ENCODE data around the gene FAM3A.

Gene FAM3A

GRCh38 chrX:154478728-154479622 lies 37.1 kb downstream of the FAM3A start, which contains the start of gene LAGE3:
Gene LAGE3, minus strand, starts transcription at chrX:154479281. Its CDS starts 366 bp downstream, at chrX:154478915.
- H3K4me1 Mint-ChIP-seq = peaks cover 27% of the 10 kb centered on the region
- H3K9me3 Mint-ChIP-seq = peaks cover 74% of the 10 kb centered on the region
- peaks cover 14% of the 10 kb centered on the region for H3K36me3 Mint-ChIP-seq (ENCODE audit: low read depth)
- peak within 1 kb of the TSS; percentile 83 for H3K4me3 Mint-ChIP-seq
- peak; percentile 95 for DNase-seq
- peaks cover 9% of the 10 kb centered on the region for H3K27me3 Mint-ChIP-seq (ENCODE audit: low read depth, poor library complexity)
- no peak for TF ChIP-seq CTCF (IDR thresholded peaks at IDR 0.05)
- no peak within 1 kb of the TSS for H3K27ac Mint-ChIP-seq

- peaks cover 8% of the 10 kb centered on the region for H3K27me3 Mint-ChIP-seq (ENCODE audit: low read depth, poor library complexity)
- no peak overlapping the region for H3K27ac Mint-ChIP-seq
- H3K4me3 Mint-ChIP-seq = peak overlapping the region; percentile 83
- peaks cover 73% of the 10 kb centered on the region for H3K9me3 Mint-ChIP-seq
- peaks cover 18% of the 10 kb centered on the region for H3K36me3 Mint-ChIP-seq (ENCODE audit: low read depth)
- no peak for TF ChIP-seq CTCF (IDR thresholded peaks at IDR 0.05)
- H3K4me1 Mint-ChIP-seq = peaks cover 20% of the 10 kb centered on the region
- no peak for DNase-seq
Measured at GRCh38 chrX:154477891-154478477, 38.0 kb downstream of the FAM3A start.

GRCh38 chrX:154476821-154477220 lies 39.2 kb downstream of the FAM3A start:
- no peak for TF ChIP-seq CTCF (IDR thresholded peaks at IDR 0.05)
- peaks cover 13% of the 10 kb centered on the region for H3K4me1 Mint-ChIP-seq
- H3K4me3 Mint-ChIP-seq = no peak overlapping the region
- no peak overlapping the region for H3K27ac Mint-ChIP-seq
- no peak for DNase-seq
- peaks cover 20% of the 10 kb centered on the region for H3K36me3 Mint-ChIP-seq (ENCODE audit: low read depth)
- peaks cover 2% of the 10 kb centered on the region for H3K27me3 Mint-ChIP-seq (ENCODE audit: low read depth, poor library complexity)
- peaks cover 70% of the 10 kb centered on the region for H3K9me3 Mint-ChIP-seq

- DNase-seq = no peak
- H3K4me1 Mint-ChIP-seq = peaks cover 11% of the 10 kb centered on the region
- no peak for TF ChIP-seq CTCF (IDR thresholded peaks at IDR 0.05)
- peak overlapping the region; percentile 58 for H3K27ac Mint-ChIP-seq
- H3K36me3 Mint-ChIP-seq (ENCODE audit: low read depth) = peaks cover 20% of the 10 kb centered on the region
- peaks cover 59% of the 10 kb centered on the region for H3K9me3 Mint-ChIP-seq
- H3K4me3 Mint-ChIP-seq = no peak overlapping the region
- no peaks in the 10 kb centered on the region for H3K27me3 Mint-ChIP-seq (ENCODE audit: low read depth, poor library complexity)
Measured at GRCh38 chrX:154473683-154474082, 42.3 kb downstream of the FAM3A start.

GRCh38 chrX:154472685-154473632 lies 43.1 kb downstream of the FAM3A start:
- TF ChIP-seq CTCF (IDR thresholded peaks at IDR 0.05) = no peak
- DNase-seq = no peak
- Mint-ChIP-seq H3K36me3 (ENCODE audit: low read depth) (peaks cover 20% of the 10 kb centered on the region), H3K4me1 (peaks cover 11% of the 10 kb centered on the region), H3K9me3 (peaks cover 54% of the 10 kb centered on the region), H3K4me3 (no peak overlapping the region), H3K27ac (peak overlapping the region; percentile 58), H3K27me3 (ENCODE audit: low read depth, poor library complexity) (no peaks in the 10 kb centered on the region)
